Measurements from ENCODE around the gene MBOAT7.
"Not testable (repeated sequence)": the region's sequence is repeated elsewhere in the genome, so short reads cannot be mapped to it uniquely, and the experiment has no call there.

Gene MBOAT7

DNA sequence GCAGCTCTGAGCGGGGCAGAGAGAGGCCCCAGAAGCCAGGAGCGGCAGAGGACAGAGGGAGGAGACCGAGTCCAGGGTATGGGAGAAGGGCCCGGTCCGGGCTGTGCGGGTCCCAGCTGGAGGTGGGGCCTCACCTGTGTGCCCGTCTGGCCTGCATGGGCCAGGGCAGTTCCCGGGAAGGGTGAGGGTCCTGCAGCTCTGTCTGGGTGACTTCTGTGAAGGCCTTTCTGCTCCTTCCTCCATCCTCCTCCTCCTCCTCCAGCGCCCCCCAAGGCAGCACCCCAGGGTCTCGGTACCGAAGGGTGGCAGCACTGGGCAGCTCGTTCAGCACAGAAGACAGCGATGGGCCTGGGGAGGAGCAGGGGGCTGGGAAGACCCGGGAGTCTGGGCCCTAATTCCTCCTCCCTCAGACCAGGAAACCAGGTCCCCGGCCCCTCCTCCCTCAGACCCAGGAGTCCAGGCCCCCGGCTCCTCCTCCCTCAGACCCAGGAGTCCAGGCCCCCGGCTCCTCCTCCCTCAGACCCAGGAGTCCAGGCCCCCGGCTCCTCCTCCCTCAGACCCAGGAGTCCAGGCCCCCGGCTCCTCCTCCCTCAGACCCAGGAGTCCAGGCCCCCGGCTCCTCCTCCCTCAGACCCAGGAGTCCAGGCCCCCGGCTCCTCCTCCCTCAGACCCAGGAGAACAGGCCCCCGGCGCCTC is 17.5 kb downstream of the MBOAT7 start:
- Mint-ChIP-seq H3K4me1 (peaks cover 18 to 43% of the 10 kb centered on the region in 2 donors), H3K27ac (peak overlapping the region; percentile 3), H3K36me3 (peaks cover 8 to 18% of the 10 kb centered on the region in 2 donors)
- H3K27me3 Mint-ChIP-seq; H3K9me3 Mint-ChIP-seq; ATAC-seq (replicated peaks); DNase-seq; H3K4me3 Mint-ChIP-seq: not testable (repeated sequence)

DNA sequence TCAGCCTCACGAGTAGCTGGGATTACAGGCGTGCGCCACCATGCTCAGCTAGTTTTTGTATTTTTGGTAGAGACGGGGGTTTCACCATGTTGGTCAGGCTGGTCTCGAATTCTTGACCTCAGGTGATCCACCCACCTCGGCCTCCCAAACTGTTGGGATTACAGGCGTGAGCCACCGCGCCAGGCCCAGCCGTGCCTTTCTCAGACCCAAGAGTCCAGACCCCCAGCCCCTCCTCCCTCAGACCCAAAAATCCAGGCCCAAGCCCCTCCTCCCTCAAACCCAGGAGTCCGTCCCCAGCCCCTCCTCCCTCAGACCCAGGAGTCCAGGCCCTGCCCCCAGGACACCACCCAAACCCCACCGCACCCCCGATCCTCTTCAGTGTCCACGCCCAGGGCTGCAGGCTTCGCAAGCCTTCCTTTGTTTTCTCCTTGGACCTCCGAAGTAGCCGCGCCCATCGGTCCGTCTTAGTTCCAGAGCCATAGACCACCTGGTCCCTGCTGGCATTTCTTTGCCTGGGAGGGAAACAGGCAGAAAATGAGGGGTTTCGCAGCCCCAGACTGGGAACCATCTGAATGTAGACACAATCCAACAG is 20.1 kb downstream of the MBOAT7 start:
- H3K4me1 Mint-ChIP-seq: peaks cover 24 to 39% of the 10 kb centered on the region in 2 donors
- no peak for DNase-seq
- no peak overlapping the region for H3K4me3 Mint-ChIP-seq
- no peak for ATAC-seq (replicated peaks)
- peaks cover 0 to 1% of the 10 kb centered on the region in 2 donors for H3K36me3 Mint-ChIP-seq
- no peaks in the 10 kb centered on the region for H3K9me3 Mint-ChIP-seq
- H3K27me3 Mint-ChIP-seq: peaks cover 18 to 29% of the 10 kb centered on the region in 2 donors
- no peak overlapping the region for H3K27ac Mint-ChIP-seq

DNA sequence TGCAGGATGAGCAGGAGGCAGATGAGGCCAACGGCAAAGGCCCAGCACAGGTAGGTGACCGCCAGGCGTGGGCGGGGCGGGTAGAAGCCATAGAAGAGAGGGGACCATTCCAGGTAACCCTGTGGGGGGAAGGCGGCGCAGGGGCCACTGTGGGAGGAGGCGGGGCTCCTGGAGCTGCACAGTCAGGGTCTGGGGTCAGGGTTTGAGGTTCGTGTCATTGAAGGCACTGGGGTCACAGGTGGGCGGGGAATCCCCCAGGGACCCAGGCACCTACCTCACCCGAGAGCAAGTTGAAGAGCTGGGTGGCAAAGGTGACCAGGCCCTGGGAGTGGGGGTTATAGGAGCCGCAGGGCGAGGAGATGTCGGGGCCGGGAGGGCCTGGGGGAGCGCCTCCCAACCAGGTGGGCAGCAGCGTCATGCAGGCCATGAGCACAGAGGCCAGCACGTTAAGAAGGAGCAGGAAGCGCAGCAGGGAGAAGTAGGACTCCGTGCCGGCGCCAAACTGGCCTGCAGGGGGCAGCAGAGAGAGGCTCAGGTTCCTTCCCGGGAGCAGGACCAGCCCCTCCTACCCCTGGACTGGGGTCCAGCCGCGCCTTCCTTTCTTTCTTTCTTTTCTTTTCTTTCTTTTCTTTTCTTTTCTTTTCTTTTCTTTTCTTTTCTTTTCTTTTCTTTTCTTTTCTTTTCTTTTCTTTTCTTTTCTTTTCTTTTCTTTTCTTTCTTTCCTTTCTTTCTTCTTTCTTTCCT is 21.0 kb downstream of the MBOAT7 start:
- DNase-seq: peak; percentile 80
- peak; percentile 93 for ATAC-seq (replicated peaks)
- H3K4me1 Mint-ChIP-seq: peaks cover 20 to 33% of the 10 kb centered on the region in 2 donors
- peaks cover 20 to 33% of the 10 kb centered on the region in 2 donors for H3K27me3 Mint-ChIP-seq
- H3K27ac Mint-ChIP-seq: peak overlapping the region; percentile 67
- H3K36me3 Mint-ChIP-seq: no peaks in the 10 kb centered on the region
- no peak overlapping the region for H3K4me3 Mint-ChIP-seq
- no peaks in the 10 kb centered on the region for H3K9me3 Mint-ChIP-seq

DNA sequence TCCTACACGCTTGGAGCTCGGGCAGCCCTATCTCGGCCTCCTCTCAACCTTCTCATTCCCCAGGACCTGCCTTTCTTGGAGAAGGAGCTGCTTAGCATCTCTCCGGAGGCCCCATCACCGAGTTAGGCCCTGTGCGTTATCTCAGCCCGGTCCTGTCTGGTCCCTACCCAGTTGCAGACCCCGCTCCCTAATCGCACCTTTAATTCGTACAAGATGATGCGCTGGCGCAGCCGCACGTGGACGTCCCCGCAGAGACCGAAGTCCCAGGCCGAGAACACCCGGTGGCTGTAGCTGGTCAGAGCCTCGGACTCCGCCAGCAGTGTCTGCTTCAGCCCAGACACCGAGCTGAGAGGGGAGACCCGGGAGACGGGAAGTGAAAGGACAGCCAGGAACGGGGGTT is 24.2 kb downstream of the MBOAT7 start:
- Mint-ChIP-seq H3K27me3 (peaks cover 27 to 39% of the 10 kb centered on the region in 2 donors), H3K36me3 (no peaks in the 10 kb centered on the region), H3K4me3 (no peak overlapping the region), H3K4me1 (peaks cover 30 to 49% of the 10 kb centered on the region in 2 donors), H3K27ac (no peak overlapping the region), H3K9me3 (no peaks in the 10 kb centered on the region)
- DNase-seq (no peak), ATAC-seq (replicated peaks) (no peak)

DNA sequence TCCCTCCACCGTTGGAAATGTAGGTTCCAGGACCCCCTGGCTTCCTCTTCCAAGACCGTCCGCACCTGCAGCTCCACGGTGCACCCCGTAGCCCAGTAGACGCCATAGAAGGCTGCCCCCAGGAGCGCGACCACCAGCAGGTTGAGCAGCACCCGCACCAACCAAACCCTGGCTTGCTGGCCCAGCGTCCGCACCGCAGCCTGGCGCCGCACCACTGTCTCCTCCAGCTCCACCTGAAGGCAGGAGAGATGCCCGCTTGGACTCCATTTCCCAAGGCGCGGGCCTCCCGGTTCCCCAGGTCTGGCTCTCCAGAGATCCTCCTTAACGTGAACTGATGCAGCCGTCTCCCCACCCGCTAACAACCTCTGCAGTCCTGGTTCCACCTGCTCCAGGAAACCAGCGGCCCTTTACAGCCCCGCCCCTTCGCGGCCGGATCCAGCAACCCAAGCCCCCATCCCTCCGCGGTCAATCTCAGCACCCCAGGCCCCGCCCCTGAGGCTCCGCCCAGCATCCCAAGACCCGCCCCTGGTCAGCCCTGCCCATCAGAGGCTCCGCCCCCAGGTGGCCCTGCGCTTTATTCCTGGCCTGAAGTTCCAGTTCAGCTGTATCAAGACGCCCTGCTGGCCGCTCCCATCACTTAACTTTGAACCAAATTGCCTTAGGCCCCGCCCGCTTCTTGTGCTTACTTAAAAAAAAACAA is 24.9 kb downstream of the MBOAT7 start:
- Mint-ChIP-seq H3K4me3 (peak overlapping the region; percentile 43 to 50), H3K27me3 (peaks cover 27 to 39% of the 10 kb centered on the region in 2 donors), H3K4me1 (peaks cover 33 to 51% of the 10 kb centered on the region in 2 donors), H3K27ac (no peak overlapping the region), H3K9me3 (no peaks in the 10 kb centered on the region), H3K36me3 (peaks cover 0 to 1% of the 10 kb centered on the region in 2 donors)
- ATAC-seq (replicated peaks) (no peak), DNase-seq (peak; percentile 31)

DNA sequence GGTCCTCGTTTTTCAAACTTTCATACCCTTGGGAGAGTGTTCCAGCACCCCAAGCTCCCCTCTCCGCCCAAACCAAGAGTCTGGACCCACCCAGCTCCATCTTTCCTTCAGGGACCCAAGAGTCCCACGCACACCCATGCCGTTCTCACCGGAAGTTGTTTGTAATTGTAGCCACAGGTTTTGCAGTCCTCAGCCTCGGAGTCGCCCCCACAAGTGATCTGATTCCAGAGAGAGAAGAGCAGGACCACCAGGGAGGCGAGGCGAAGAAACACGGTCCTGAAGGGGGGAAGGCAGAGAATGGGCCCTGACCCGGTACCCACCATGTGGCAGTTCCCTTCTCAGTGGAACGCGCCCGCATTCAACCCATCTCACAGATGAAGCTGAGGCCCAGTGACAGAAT is 26.5 kb downstream of the MBOAT7 start:
- Mint-ChIP-seq H3K9me3 (no peaks in the 10 kb centered on the region), H3K4me1 (peaks cover 36 to 49% of the 10 kb centered on the region in 2 donors), H3K27ac (peak overlapping the region; percentile 81), H3K4me3 (peak overlapping the region; percentile 85 to 86), H3K36me3 (peaks cover 0 to 7% of the 10 kb centered on the region in 2 donors), H3K27me3 (peaks cover 27 to 39% of the 10 kb centered on the region in 2 donors)
- ATAC-seq (replicated peaks) (no peak), DNase-seq (no peak)

DNA sequence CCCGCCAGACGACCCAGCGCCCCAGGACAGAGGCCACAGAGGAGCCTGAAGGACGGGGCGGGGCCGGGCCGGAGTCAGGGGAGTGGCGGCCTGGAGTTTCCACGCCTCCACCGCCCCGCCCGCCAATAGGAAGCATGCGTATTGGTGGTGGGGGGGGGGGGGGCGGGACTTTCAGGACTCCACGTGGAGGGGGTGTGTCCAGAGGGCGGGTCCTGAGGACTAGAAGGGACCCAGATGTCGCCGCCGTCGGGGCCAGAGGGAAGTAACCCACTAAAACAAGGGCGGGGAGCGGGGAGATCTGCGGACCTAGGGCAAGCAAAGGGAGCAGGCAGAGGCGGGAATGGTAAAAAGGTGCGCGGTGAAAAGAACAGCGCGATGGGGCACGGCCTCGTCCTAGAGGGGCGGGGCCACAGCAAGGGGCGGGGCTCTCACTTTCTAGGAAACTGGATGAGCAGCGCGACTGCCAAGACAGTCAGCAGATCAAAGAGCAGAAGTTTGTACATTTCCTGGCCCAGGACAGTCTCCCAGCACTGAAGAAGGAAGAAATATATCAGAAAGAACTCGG is 27.1 kb downstream of the MBOAT7 start:
- DNase-seq: peak; percentile 70
- Mint-ChIP-seq H3K36me3 (peaks cover 0 to 7% of the 10 kb centered on the region in 2 donors), H3K4me3 (peak overlapping the region; percentile 85 to 86), H3K27me3 (peaks cover 27 to 39% of the 10 kb centered on the region in 2 donors), H3K9me3 (no peaks in the 10 kb centered on the region), H3K4me1 (peaks cover 36 to 50% of the 10 kb centered on the region in 2 donors), H3K27ac (peak overlapping the region; percentile 28)
- ATAC-seq (replicated peaks): peak; percentile 22 to 38

DNA sequence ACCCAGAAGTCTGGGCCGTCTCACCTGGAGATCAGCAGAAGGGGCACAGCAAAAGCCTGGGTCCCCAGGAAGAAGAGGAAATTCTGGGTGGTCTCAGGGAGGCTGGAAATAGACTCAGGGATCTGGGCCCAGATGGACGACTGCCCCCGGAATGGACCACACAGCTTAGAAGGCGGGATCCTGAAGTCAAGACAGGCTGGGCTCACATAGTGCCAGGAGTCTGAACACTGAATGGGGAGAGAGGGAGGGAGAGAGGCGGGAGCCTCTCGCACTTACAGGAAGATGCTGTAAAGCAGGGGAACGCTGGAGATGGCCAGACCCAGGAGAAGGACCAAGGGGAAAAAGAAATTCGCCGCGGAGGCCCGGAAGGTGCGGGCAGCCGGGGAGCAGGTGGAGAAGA is 28.5 kb downstream of the MBOAT7 start:
- H3K9me3 Mint-ChIP-seq: no peaks in the 10 kb centered on the region
- peaks cover 42 to 55% of the 10 kb centered on the region in 2 donors for H3K4me1 Mint-ChIP-seq
- peaks cover 25 to 27% of the 10 kb centered on the region in 2 donors for H3K27me3 Mint-ChIP-seq
- DNase-seq (no peak), ATAC-seq (replicated peaks) (no peak)
- H3K36me3 Mint-ChIP-seq: peaks cover 7 to 14% of the 10 kb centered on the region in 2 donors
- peak overlapping the region; percentile 100 for H3K27ac Mint-ChIP-seq
- H3K4me3 Mint-ChIP-seq: peak overlapping the region; percentile 89 to 95

DNA sequence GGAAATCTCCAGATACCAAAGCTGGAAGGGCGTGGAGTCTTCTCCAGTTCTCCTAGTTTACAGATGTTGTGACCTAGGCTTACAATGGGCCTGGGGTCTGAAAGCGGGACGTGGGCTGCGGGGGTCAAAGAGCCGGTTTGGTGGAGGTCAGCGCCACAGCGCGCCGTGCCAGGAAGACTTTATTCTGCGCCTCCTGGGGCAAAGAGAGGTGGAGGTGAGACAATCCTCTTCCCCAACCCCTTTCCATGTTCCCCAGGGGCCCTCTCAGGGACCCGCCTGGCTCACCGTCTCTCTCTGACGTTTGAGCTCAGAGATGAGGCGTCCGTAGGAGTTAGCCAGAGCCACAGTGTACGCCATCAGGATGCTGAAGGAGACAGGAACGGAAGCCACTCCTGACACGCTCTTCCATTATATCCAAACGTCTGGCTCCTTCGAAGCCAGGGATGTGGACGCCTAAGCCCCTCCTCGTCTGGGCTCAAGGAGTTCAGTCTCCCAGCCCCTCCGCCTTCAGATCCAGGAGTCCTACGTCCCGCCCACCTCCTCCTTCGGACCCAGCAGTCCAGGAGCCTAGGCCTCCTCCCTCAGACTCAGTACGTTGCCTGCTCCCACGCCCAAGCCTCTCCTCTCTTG is 29.1 kb downstream of the MBOAT7 start:
- Mint-ChIP-seq H3K36me3 (peaks cover 10 to 14% of the 10 kb centered on the region in 2 donors), H3K27ac (peak overlapping the region; percentile 100), H3K9me3 (no peaks in the 10 kb centered on the region), H3K4me1 (peaks cover 40 to 55% of the 10 kb centered on the region in 2 donors), H3K27me3 (peaks cover 19 to 21% of the 10 kb centered on the region in 2 donors), H3K4me3 (peak overlapping the region; percentile 89 to 95)
- ATAC-seq (replicated peaks) (no peak), DNase-seq (no peak)

DNA sequence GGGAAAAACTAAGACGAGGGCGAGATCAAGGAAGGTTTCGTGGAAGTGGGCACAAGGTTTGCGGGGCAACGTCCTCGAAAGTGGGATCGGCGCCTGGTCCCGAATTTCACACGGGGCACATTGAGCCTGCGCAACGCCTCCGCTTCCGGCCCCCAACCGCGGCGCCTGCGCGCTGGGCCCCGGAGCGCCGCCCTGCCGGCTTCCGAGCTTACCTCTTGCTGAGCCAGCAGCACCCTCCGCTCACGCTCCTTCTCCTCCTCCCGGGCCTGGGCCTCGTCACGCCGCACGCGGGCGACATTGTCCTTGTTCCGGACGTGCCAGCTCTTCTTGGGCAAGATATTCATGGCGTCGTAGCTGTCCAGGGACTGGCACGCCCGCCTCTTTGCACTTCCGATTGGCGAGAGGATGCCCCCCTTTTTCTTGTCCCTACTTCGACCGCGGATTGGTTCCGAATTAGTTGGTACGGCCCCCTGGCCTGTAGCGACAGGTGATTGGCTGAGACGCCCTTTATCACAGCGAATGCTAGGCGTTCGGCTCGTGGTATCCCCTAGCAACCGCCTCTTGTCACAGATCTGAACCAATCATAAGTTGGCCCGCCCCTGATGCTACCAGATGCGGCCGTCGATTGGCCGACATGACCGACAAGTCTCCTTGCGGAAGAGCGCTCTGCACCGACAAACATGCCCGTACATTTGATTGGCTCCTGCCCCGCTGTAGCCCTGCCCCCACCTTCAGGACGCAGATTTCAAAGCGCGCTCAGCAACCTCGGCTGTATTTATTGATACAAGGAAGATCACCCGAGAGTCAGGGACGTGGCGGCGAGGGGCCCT is 29.8 kb downstream of the MBOAT7 start, which contains the start of gene LENG1:
Gene LENG1, minus strand, starts transcription at position 370 of the 830 bp plus-strand sequence. Its CDS starts 26 bp downstream, at position 344.
- Mint-ChIP-seq H3K27ac (peak within 1 kb of the TSS; percentile 100), H3K4me3 (peak within 1 kb of the TSS; percentile 89 to 95), H3K36me3 (peaks cover 10 to 18% of the 10 kb centered on the region in 2 donors), H3K27me3 (peaks cover 12 to 14% of the 10 kb centered on the region in 2 donors), H3K4me1 (peaks cover 39 to 56% of the 10 kb centered on the region in 2 donors), H3K9me3 (no peaks in the 10 kb centered on the region)
- peak; percentile 91 to 93 for ATAC-seq (replicated peaks)
- peak; percentile 100 for DNase-seq

DNA sequence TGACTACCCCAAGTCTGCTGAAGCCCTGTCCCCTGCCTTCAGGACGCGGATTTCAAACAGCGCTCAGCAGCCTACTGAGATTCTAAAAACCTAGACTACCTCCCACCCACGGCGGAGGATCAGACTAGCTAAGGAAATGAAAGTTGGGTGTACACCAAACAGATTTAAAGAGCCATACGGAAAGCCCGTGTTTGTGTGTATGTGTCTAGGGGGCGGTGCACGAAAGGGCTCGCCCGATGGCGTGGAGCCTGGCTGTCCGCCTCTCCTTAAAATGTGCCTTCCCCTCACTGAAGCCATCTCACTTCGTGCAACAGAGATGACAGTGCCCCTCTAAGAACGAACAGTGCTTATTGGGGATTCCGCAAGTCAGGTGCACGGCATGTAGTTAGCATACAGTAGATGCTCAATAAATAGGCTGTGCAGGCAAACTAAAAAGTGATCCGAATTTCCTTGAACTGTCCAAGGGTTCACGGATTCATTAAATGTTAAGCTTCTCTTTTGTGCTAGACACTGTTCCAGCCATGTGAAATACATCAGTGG is 30.5 kb downstream of the MBOAT7 start:
- peaks cover 6 to 7% of the 10 kb centered on the region in 2 donors for H3K27me3 Mint-ChIP-seq
- ATAC-seq (replicated peaks): peak; percentile 10 to 17
- H3K4me3 Mint-ChIP-seq: peak overlapping the region; percentile 89 to 95
- H3K36me3 Mint-ChIP-seq: peaks cover 13 to 22% of the 10 kb centered on the region in 2 donors
- DNase-seq: peak; percentile 41
- H3K27ac Mint-ChIP-seq: peak overlapping the region; percentile 100
- H3K4me1 Mint-ChIP-seq: peaks cover 37 to 54% of the 10 kb centered on the region in 2 donors
- no peaks in the 10 kb centered on the region for H3K9me3 Mint-ChIP-seq

DNA sequence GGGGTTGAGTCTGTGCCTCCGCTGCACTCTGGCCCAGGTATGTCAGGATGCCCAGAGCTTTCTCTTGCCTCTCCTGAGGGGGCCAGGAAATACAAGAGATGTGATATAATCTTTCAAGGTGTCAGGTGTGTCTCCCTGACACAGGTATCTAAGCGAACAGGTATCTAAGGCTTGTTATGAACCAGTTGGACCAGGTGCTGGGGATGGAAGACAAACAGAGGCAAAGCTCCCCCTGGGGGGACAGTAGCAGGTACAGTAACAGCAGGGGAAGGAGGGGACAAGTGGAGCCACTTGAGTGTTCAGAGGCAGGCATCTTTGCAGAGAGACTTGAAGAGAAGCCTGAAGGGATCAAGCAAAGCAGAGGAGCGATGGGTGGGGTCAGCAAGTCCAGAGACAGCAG is 32.4 kb downstream of the MBOAT7 start:
- DNase-seq (no peak), ATAC-seq (replicated peaks) (no peak)
- H3K27me3 Mint-ChIP-seq: no peaks in the 10 kb centered on the region
- peak overlapping the region; percentile 11 to 22 for H3K4me3 Mint-ChIP-seq
- H3K9me3 Mint-ChIP-seq: no peaks in the 10 kb centered on the region
- H3K36me3 Mint-ChIP-seq: peaks cover 23 to 31% of the 10 kb centered on the region in 2 donors
- peak overlapping the region; percentile 80 for H3K27ac Mint-ChIP-seq
- H3K4me1 Mint-ChIP-seq: peaks cover 36 to 51% of the 10 kb centered on the region in 2 donors
